WTC11 (cell line): Measurements from ENCODE around the gene PHF5A. TPM values are rescaled to one million over a fixed set of nuclear protein-coding genes. Genes with fewer than 3 reads are reported as not detected.

Experiments
- ATAC-seq: fragments of 200-7000 bp; cut with Tn5 transposase; 2 replicates; pipeline ENCODE4 v1.10.0; 2021; ENCODE audit warnings: mild to moderate bottlenecking, moderate library complexity
- CTCF ChIA-PET: fragments of 300-600 bp; sonication (Branson Sonifier 250); formaldehyde crosslinking; loops from one replicate; lab custom pipeline; 2021; ENCODE audit warnings: antibody characterized with exemption; lab: Charles Lee
- POLR2A ChIA-PET: fragments of 350-600 bp; sonication (Branson Sonifier 250); formaldehyde crosslinking; loops from one replicate; lab custom pipeline; 2021; ENCODE audit warnings: antibody characterized with exemption; lab: Charles Lee
- DNase-seq: peaks from one replicate; pipeline ENCODE4 v3.0.0; 2021; ENCODE audit warnings: low spot score
- H3K27ac Mint-ChIP-seq: 2 replicates; pipeline ENCODE4 v1.8.0; 2021; ENCODE audit warnings: mixed read lengths
- H3K27me3 Mint-ChIP-seq: 2 replicates; pipeline ENCODE4 v1.8.0; 2021; ENCODE audit warnings: low read depth, mild to moderate bottlenecking, moderate library complexity, mixed read lengths
- H3K36me3 Mint-ChIP-seq: 2 replicates; pipeline ENCODE4 v1.8.0; 2021; ENCODE audit warnings: mixed read lengths
- H3K4me1 Mint-ChIP-seq: 2 replicates; pipeline ENCODE4 v1.8.0; 2022; ENCODE audit warnings: mixed read lengths
- H3K4me3 Mint-ChIP-seq: 2 replicates; pipeline ENCODE4 v1.8.0; 2021; ENCODE audit warnings: mild to moderate bottlenecking, moderate library complexity, mixed read lengths
- H3K9me3 Mint-ChIP-seq: 2 replicates; pipeline ENCODE4 v1.8.0; 2021; ENCODE audit warnings: mixed read lengths
- ATF1 ChIP-seq: sonication (generic); formaldehyde crosslinking; IDR thresholded peaks from 2 replicates; pipeline ENCODE4 v1.8.1; 2023; ENCODE audit warnings: mild to moderate bottlenecking, moderate library complexity, missing genetic modification reagents
- ESRRA ChIP-seq: sonication (generic); formaldehyde crosslinking; IDR thresholded peaks from 2 replicates; pipeline ENCODE4 v1.8.1; 2022; ENCODE audit warnings: mild to moderate bottlenecking, missing genetic modification reagents, borderline replicate concordance
- GRHL2 ChIP-seq: fragments of 250-450 bp; sonication (Bioruptor Pico); IDR thresholded peaks from 2 replicates; pipeline ENCODE4 v1.8.0; 2022; ENCODE audit warnings: mild to moderate bottlenecking, moderate library complexity; ENCODE audit not compliant: insufficient replicate concordance, severe bottlenecking
- IRF2 ChIP-seq: sonication (generic); formaldehyde crosslinking; IDR thresholded peaks from 2 replicates; pipeline ENCODE4 v1.8.0; 2022; ENCODE audit warnings: low read depth, missing genetic modification reagents, borderline replicate concordance
- JUN ChIP-seq: sonication (generic); formaldehyde crosslinking; IDR thresholded peaks from 2 replicates; pipeline ENCODE4 v1.8.0; 2023; ENCODE audit warnings: mild to moderate bottlenecking, missing genetic modification reagents
- NFE2L1 ChIP-seq: sonication (generic); formaldehyde crosslinking; IDR thresholded peaks from 2 replicates; pipeline ENCODE4 v1.8.1; 2023; ENCODE audit warnings: missing genetic modification reagents
- NR3C1 ChIP-seq: sonication (generic); formaldehyde crosslinking; conservative IDR thresholded peaks from 2 replicates; pipeline ENCODE4 v1.8.1; 2023; ENCODE audit warnings: low read depth, mild to moderate bottlenecking, missing genetic modification reagents
- PRRX2 ChIP-seq: fragments of 250-450 bp; sonication (Bioruptor Pico); IDR thresholded peaks from 2 replicates; pipeline ENCODE4 v1.8.0; 2021; ENCODE audit warnings: mild to moderate bottlenecking
- SMAD4 ChIP-seq: sonication (generic); formaldehyde crosslinking; IDR thresholded peaks from 2 replicates; pipeline ENCODE4 v1.8.0; 2022; ENCODE audit warnings: mild to moderate bottlenecking, missing genetic modification reagents
- SP1 ChIP-seq: sonication (generic); formaldehyde crosslinking; conservative IDR thresholded peaks from 2 replicates; pipeline ENCODE4 v1.8.1; 2022; ENCODE audit warnings: missing genetic modification reagents
- ZNF121 ChIP-seq: sonication (generic); formaldehyde crosslinking; IDR thresholded peaks from 2 replicates; pipeline ENCODE4 v1.8.0; 2023; ENCODE audit warnings: missing genetic modification reagents
- ZNF219 ChIP-seq: sonication (generic); formaldehyde crosslinking; IDR thresholded peaks from 2 replicates; pipeline ENCODE4 v1.8.0; 2023; ENCODE audit warnings: missing genetic modification reagents, mild to moderate bottlenecking, borderline replicate concordance
- ZNF396 ChIP-seq: fragments of 250-450 bp; sonication (Bioruptor Pico); IDR thresholded peaks from 2 replicates; pipeline ENCODE4 v1.8.0; 2021; ENCODE audit warnings: mild to moderate bottlenecking, moderate library complexity, borderline replicate concordance
- total RNA-seq: library from RNA; stranded (reverse); gene quantifications from 3 replicates; pipeline ENCODE4 v1.2.3, GENCODE V29; 2021
- TF ChIP-seq, protein P1 (sequence below): sonication (generic); formaldehyde crosslinking; IDR thresholded peaks from 2 replicates; pipeline ENCODE4 v1.8.1; 2023; ENCODE audit warnings: mild to moderate bottlenecking, missing genetic modification reagents, borderline replicate concordance
- TF ChIP-seq, protein P2 (sequence below): sonication (generic); formaldehyde crosslinking; IDR thresholded peaks from 2 replicates; pipeline ENCODE4 v1.8.1; 2023; ENCODE audit warnings: mild to moderate bottlenecking, missing genetic modification reagents
- TF ChIP-seq, protein P3 (sequence below): fragments of 250-450 bp; sonication (Bioruptor Pico); IDR thresholded peaks from 2 replicates; pipeline ENCODE4 v2.1.2; 2022; ENCODE audit warnings: mild to moderate bottlenecking, moderate library complexity
- TF ChIP-seq, protein P4 (sequence below): fragments of 250-450 bp; sonication (Bioruptor Pico); IDR thresholded peaks from 2 replicates; pipeline ENCODE4 v1.9.0; 2021; ENCODE audit warnings: mild to moderate bottlenecking
- TF ChIP-seq, protein P5 (sequence below): sonication (generic); formaldehyde crosslinking; IDR thresholded peaks from 2 replicates; pipeline ENCODE4 v1.8.1; 2022; ENCODE audit warnings: low read depth, mild to moderate bottlenecking, moderate library complexity, missing genetic modification reagents, borderline replicate concordance
- TF ChIP-seq, protein P6 (sequence below): sonication (generic); formaldehyde crosslinking; IDR thresholded peaks from 2 replicates; pipeline ENCODE4 v1.8.1; 2022; ENCODE audit warnings: mild to moderate bottlenecking, missing genetic modification reagents, moderate library complexity, borderline replicate concordance

Gene PHF5A
- total RNA-seq, 1 experiment from 2014 or later = 93.1 TPM

DNA sequence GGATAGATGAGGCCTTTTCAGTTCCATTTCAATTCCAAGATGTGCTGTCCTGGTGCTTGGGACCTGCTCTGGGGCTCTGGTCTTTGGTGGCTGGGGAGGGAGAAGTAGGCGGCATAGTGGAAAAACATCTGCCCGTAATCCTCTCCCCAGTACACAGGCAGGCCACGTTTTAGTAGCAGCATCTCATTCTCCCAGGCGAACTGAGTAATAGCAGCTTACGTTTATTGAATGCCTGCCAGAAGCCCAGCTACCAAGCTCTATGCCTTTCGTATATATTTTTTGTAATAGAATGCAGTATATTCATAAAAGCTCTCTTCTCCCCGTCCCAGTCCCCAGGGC, 11.9 kb upstream of the PHF5A start:
- POLR2A ChIA-PET = no interaction called here
- CTCF ChIA-PET = interaction anchor here (1.3 to 3.5 kb wide), 8 partner anchors 12 to 98 kb away, joined by 3 to 27 read pairs (median 9); partner anchors contain the start of genes ACO2, PHF5A and TEF
- H3K36me3 Mint-ChIP-seq = no peaks in the 10 kb centered on the region
- no peak overlapping the region for H3K4me3 Mint-ChIP-seq
- TF ChIP-seq, protein P1, sequence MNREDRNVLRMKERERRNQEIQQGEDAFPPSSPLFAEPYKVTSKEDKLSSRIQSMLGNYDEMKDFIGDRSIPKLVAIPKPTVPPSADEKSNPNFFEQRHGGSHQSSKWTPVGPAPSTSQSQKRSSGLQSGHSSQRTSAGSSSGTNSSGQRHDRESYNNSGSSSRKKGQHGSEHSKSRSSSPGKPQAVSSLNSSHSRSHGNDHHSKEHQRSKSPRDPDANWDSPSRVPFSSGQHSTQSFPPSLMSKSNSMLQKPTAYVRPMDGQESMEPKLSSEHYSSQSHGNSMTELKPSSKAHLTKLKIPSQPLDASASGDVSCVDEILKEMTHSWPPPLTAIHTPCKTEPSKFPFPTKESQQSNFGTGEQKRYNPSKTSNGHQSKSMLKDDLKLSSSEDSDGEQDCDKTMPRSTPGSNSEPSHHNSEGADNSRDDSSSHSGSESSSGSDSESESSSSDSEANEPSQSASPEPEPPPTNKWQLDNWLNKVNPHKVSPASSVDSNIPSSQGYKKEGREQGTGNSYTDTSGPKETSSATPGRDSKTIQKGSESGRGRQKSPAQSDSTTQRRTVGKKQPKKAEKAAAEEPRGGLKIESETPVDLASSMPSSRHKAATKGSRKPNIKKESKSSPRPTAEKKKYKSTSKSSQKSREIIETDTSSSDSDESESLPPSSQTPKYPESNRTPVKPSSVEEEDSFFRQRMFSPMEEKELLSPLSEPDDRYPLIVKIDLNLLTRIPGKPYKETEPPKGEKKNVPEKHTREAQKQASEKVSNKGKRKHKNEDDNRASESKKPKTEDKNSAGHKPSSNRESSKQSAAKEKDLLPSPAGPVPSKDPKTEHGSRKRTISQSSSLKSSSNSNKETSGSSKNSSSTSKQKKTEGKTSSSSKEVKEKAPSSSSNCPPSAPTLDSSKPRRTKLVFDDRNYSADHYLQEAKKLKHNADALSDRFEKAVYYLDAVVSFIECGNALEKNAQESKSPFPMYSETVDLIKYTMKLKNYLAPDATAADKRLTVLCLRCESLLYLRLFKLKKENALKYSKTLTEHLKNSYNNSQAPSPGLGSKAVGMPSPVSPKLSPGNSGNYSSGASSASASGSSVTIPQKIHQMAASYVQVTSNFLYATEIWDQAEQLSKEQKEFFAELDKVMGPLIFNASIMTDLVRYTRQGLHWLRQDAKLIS (CRISPR knock-in tag) = no peak
- TF ChIP-seq, all 79 proteins: peak for 0
- ATAC-seq (no peak), DNase-seq (no peak)
- Mint-ChIP-seq H3K27me3 (no peaks in the 10 kb centered on the region), H3K4me1 (peaks cover 40% of the 10 kb centered on the region), H3K27ac (peak overlapping the region; percentile 61; the same call in 1 of the 2 replicates), H3K9me3 (no peaks in the 10 kb centered on the region)

DNA sequence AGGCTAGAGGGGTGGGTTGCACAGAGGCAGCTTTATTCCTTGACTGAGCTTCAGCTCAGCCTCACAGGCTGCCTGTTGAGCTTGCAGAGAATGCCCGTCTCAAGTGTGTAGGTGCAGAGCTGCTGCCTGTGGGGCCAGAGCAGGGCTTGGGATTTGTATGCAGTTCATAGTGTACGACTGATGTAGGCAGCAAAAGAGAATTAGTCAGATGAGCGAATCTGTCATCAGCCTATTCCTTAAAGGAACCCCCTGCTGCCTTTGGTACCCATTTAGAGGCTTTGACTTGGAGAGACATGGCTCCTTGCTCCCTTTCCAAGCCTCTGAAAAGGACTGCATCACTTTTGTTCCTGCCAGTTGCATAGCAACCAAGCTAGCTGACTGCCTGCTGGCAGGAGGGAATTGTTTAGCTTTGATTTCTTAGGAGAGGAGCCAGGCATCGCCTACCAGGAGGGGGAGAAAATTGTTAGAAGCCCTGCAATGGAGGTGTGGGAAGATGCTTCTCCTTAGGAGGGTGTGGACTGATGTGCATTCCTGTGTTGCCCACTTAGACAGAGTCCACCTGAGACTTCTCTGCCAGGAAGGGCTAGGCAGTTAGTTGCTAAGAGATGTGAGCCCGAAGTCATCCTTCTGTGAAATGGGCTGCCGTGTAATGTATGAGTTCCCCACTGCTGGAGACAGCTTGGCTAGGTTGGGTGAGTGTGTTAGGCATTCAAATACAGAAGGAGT, 11.3 kb upstream of the PHF5A start:
- Mint-ChIP-seq H3K4me1 (peaks cover 40% of the 10 kb centered on the region), H3K9me3 (no peaks in the 10 kb centered on the region), H3K27ac (peak overlapping the region; percentile 14)
- CTCF ChIA-PET = interaction anchor here (0.5 to 3.5 kb wide), 10 partner anchors 9 to 545 kb away, joined by 3 to 27 read pairs (median 7); partner anchors contain the start of genes ACO2 and PHF5A
- peak; percentile 48 for ATAC-seq
- TF ChIP-seq ZNF219 (CRISPR knock-in tag) (no peak), ZNF396 (CRISPR knock-in tag) (no peak), SP1 (CRISPR knock-in tag) (no peak), NFE2L1 (CRISPR knock-in tag) (no peak), ESRRA (CRISPR knock-in tag) (no peak), ATF1 (CRISPR knock-in tag) (no peak), ZNF121 (CRISPR knock-in tag) (no peak), NR3C1 (CRISPR knock-in tag) (no peak), IRF2 (CRISPR knock-in tag) (no peak), SMAD4 (no peak), PRRX2 (CRISPR knock-in tag) (no peak), GRHL2 (CRISPR knock-in tag) (no peak), JUN (no peak)
- TF ChIP-seq, protein P2, sequence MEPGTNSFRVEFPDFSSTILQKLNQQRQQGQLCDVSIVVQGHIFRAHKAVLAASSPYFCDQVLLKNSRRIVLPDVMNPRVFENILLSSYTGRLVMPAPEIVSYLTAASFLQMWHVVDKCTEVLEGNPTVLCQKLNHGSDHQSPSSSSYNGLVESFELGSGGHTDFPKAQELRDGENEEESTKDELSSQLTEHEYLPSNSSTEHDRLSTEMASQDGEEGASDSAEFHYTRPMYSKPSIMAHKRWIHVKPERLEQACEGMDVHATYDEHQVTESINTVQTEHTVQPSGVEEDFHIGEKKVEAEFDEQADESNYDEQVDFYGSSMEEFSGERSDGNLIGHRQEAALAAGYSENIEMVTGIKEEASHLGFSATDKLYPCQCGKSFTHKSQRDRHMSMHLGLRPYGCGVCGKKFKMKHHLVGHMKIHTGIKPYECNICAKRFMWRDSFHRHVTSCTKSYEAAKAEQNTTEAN (CRISPR knock-in tag) = no peak
- TF ChIP-seq, protein P3, sequence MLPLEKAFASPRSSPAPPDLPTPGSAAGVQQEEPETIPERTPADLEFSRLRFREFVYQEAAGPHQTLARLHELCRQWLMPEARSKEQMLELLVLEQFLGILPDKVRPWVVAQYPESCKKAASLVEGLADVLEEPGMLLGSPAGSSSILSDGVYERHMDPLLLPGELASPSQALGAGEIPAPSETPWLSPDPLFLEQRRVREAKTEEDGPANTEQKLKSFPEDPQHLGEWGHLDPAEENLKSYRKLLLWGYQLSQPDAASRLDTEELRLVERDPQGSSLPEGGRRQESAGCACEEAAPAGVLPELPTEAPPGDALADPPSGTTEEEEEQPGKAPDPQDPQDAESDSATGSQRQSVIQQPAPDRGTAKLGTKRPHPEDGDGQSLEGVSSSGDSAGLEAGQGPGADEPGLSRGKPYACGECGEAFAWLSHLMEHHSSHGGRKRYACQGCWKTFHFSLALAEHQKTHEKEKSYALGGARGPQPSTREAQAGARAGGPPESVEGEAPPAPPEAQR = no peak
- TF ChIP-seq, protein P4, sequence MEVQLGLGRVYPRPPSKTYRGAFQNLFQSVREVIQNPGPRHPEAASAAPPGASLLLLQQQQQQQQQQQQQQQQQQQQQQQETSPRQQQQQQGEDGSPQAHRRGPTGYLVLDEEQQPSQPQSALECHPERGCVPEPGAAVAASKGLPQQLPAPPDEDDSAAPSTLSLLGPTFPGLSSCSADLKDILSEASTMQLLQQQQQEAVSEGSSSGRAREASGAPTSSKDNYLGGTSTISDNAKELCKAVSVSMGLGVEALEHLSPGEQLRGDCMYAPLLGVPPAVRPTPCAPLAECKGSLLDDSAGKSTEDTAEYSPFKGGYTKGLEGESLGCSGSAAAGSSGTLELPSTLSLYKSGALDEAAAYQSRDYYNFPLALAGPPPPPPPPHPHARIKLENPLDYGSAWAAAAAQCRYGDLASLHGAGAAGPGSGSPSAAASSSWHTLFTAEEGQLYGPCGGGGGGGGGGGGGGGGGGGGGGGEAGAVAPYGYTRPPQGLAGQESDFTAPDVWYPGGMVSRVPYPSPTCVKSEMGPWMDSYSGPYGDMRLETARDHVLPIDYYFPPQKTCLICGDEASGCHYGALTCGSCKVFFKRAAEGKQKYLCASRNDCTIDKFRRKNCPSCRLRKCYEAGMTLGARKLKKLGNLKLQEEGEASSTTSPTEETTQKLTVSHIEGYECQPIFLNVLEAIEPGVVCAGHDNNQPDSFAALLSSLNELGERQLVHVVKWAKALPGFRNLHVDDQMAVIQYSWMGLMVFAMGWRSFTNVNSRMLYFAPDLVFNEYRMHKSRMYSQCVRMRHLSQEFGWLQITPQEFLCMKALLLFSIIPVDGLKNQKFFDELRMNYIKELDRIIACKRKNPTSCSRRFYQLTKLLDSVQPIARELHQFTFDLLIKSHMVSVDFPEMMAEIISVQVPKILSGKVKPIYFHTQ (CRISPR knock-in tag) = no peak
- TF ChIP-seq, protein P5, sequence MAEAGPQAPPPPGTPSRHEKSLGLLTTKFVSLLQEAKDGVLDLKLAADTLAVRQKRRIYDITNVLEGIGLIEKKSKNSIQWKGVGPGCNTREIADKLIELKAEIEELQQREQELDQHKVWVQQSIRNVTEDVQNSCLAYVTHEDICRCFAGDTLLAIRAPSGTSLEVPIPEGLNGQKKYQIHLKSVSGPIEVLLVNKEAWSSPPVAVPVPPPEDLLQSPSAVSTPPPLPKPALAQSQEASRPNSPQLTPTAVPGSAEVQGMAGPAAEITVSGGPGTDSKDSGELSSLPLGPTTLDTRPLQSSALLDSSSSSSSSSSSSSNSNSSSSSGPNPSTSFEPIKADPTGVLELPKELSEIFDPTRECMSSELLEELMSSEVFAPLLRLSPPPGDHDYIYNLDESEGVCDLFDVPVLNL (CRISPR knock-in tag) = no peak
- TF ChIP-seq, protein P6, sequence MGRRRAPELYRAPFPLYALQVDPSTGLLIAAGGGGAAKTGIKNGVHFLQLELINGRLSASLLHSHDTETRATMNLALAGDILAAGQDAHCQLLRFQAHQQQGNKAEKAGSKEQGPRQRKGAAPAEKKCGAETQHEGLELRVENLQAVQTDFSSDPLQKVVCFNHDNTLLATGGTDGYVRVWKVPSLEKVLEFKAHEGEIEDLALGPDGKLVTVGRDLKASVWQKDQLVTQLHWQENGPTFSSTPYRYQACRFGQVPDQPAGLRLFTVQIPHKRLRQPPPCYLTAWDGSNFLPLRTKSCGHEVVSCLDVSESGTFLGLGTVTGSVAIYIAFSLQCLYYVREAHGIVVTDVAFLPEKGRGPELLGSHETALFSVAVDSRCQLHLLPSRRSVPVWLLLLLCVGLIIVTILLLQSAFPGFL = no peak
- TF ChIP-seq, all 79 proteins: peak for 0
- no peaks in the 10 kb centered on the region for H3K36me3 Mint-ChIP-seq
- POLR2A ChIA-PET = no interaction called here
- DNase-seq = peak; percentile 15
- H3K27me3 Mint-ChIP-seq = no peaks in the 10 kb centered on the region
- H3K4me3 Mint-ChIP-seq = no peak overlapping the region
